Ecto neural progenitor cell (in vitro differentiated cells): ENCODE measurements around the gene CABCOCO1.

Experiments used
- DNase-seq: peaks from one replicate; pipeline ENCODE4 v3.0.0-alpha.2; 2018; ENCODE audit warnings: low spot score

The CABCOCO1 gene

DNA sequence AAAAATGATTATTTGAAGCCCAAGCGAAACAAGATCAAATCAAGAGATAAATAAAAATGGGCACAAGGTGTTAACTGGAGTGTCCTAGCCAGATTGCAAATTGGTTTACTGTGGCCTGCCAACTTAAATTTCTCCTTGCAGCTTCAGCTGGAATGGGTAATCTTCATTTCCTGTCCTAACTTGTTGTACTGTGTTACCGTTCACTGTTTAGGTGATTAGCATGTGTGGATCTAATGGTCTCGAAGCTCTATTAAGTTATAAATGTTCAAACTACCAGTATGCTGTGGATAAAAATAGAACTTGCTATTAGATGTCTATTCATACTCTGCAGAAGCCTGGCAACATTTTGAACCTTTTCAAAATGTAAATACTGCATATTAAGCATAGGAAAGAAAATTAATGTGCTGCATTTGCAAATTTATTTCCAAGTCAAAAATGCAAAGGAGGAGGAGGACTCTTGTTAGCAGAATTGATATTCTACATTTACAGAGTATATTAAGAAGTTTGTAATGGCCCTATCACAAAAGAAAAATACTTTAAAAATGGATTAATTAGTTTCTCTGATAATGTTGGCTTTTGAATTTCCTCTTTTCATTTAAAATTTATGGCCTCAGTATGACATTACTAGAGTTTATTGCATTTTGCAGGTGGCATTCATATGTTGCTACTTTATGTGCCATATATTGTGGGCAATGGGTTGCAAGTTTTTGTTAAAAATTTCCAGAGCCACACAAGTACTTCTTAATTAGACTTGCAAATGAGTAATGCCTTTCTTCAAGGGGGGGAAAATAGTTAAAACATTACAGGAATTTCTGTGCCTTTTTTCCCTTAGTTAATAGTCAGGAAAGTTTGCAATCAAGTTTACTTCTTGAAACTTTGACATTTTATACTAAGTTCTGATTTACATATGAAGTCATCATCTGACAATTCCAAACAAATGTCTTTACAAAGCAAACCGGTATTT, 92.1 kb downstream of the CABCOCO1 start:
- DNase-seq = no peak

DNA sequence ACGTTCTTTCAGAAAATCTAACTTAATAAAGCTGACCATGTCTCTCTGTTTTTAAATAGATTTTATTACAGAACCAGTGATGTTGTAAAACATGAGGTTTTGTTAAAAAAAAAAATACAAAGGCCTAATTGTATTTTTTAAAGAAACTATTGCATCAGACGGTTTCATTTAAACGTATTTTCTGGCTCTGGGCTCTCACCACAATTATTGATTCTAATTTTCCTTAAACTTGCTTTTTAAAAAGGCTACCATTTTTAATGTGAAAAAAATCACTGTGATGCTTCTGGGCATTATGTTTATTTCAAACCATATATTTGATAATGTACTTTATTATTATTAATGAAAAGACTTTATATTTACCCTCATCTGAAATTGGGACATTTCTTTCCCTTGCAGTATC, 94.3 kb downstream of the CABCOCO1 start:
- DNase-seq = no peak

DNA sequence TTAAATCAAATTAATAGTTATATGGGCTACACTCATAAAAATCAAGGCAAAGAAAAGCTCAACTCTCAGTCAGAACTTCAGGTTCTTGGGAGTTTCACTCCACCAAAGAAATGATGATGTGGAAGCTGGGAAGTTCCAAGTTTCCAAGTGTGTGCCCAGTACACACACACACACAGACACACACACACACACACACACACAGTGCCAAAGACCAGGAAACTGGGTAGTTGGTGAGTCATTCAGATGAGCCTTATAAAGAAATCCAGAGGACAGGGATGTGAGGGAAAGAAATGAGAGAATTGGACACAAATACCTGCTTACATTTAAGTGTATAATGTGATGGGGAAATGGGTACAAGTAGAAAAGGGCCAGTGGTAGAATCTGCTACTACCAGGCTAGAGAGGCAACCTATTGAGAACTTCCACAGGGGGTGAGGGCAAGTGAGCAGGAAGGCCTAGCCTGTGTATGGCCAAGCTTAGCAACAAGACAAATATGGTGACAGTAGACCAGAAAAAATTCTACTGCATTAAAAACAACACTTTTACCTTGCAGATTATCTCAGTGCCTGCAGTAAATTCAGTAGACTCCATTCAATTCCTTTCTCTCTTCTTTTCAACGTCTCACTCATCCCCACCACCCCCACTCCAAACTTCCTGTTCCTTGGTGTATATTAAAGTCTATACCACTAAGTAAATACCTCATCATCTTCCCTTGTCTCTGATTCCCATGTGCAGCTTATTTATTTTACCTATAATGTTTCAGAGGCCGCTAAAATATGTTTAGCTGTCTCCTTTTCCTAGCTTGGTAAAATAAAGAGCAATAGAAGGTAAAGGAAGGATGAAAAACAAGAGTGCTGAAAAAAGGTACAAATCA, 95.0 kb downstream of the CABCOCO1 start:
- no peak for DNase-seq

DNA sequence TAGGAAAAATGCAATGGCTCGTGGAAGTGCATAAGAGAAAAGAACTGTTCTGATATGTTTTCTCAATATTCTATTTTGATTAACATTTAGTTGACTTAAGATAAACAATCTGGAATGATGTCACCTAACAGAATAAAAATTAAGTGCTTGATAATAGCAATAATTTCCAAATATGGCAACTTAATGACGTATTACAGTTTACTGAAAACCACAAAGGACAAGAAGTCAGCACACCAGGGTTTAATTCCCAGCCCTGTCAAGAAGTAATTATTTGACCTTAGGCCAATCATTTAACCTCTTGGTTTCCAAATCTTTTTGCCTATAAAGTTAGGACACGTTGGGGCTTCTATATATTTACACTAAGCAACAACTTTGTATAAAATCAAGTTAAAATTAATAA, 95.7 kb downstream of the CABCOCO1 start:
- DNase-seq = no peak

DNA sequence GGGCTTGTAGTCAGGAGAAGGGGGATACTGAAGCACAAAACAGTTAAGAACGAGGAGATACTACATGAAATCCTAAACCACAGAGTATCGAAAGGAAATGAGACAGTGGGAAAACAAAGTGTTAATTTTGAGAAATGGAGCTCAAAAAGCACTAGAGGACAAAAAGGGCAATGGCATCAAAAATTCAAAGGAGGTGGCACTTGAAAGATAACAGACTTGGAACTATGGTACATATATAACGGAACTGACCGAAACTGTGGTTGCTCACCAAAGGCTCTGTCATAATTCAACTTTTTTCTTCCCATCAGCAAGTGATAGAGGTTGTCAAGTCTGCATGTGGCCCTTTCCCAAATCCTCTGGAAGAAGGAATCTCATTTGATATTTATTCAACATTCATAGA, 97.0 kb downstream of the CABCOCO1 start:
- DNase-seq = no peak

DNA sequence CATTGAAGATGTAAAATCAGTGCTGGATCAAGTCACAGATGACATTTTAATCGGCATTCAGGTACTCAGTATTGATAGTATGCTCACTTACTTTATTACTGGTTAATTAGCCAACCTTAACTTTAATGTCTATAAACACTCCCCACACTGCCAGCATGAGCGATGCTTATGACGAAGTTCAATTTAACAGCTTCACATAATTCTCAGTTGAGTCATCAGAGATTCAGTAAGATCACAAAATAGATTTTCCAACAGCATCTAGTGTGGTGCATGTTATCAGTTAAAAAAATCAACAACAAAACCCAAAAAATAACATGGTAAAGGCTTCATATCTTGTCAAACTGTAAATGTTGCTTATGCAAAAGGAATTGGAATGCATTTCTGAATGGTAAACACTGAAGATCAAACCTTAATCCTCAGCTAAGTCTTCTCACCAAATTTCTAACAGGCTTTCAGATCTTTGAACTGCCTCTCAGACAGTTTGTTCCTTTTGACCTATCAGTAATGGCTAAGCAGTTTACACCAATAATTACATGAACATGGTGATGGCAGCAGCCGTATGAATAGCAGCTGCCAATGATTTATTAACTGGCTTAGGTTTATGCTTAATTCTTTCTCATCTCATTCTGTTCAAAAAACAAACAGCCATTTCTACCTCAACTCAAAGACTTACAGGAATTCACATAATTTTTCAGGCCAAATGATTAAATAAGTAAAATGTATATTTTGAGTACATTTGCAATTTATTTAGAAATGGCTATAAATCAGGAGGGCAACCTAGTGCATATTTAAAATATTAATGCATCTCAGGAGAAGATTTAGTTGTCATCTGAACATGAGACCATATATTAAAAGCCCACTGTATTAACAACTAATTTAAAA, 98.5 kb downstream of the CABCOCO1 start:
- no peak for DNase-seq

DNA sequence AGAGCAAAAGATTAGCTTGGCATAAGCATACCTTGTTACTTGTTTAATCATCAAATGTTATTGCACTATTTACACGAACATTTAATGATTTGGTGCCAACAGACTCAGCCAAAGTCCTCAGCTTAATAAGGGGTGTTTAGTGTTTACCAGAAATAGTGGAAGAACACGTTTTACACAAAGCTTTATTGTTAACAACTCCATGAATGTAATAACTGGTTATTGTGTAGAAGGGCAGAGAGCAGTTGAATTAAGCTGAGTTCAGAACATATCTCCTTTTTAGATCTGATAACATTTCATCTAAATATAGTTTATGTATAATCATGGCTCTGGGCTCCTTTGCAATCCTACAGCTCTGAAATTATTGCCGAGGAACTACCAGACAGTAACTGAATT, 99.1 kb downstream of the CABCOCO1 start:
- no peak for DNase-seq

DNA sequence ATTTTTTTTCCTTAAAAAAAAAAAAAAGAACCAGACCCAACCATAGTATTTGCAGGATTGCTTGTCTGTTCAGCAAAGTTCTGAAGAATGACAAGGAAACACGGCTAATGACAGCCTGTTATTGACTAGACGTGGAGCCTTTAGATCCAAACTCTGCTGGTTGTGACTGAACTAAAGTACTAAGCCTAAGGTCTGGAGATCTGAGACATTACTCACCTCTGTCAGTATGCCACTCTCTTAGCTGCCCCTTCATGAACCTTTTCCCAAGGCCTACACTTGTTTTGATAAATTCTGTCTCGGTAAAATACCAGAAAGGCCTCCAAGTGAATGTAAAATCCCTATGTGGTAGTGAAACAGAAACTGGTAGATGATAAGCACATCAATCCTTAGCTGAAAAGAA, 101.0 kb downstream of the CABCOCO1 start:
- DNase-seq = no peak

DNA sequence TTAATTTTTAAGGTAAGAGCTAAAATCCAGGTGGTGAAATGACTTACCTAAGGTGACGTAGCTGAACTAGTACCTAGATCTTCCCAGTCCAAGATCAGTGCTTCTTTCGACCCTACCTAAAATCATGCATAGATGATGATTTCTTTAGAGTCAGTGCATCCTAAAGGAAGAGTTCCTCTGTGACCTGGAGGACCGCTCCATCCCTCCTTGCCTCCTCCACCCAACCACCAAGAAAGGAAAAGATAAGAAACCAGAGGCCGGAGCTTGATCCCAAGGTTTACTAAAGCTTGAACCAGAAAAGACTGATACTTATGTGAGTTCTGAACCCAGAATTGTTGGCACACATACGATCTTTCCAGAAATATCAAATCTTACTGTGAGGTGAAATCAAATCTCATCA, 101.8 kb downstream of the CABCOCO1 start:
- no peak for DNase-seq

DNA sequence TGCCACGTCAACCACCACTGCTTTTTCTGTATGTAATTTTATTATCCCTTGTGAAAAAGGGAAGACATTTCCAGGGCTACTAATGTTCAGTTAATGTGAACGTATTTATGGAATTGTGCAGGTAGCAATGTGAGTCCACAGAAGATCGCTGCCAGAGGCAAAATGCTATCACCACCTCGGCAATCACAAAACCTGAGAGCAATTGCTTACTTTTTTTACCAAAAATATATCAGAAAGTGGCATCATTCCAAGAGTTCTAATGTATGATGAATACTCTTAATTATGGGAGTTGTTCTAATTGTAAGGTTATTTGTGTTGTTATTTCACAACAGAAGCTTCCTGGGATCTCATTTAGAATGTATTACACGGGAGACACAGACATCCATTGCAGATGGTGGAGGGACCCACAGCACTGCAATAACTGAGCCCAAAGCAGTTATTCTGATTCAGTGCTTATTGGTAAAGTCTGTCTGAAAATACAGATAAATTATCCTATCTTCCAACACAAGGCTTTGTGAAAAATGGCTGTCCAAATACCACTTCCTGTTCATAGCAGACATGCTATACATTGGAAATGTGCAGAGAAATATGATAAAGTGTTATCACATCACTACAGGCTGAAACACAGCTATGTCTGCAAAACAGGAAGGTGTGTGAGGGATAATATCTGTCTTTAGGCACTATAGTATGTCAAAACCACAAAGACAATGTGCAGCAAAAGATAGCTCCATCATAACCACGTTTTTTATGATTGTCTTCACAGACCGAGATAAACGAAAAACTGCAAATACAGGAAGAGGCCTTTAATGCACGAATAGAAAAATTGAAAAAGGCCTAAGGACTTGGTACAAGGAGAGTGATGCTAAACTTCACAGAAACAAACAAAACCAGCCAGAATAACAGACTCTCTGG, 102.7 kb downstream of the CABCOCO1 start:
- no peak for DNase-seq

DNA sequence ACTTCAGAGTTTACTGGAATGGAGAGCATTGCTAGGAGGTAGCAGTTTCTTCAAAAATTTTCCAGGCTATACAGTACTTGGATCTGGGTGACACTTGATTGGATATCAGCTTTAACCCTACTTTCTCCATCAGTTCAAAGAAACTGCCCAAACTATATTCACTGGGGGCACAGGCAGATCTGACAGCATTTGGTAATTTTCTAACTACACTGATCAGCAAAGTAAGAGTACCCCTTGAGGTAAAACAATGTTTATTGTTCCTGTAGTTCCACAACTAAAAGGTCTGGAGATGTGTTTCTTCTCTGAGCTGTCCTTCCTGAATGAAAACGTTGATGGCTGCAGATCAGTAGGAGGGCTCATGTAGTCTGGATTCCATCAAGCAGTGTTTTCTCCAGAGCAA, 104.2 kb downstream of the CABCOCO1 start:
- DNase-seq = no peak

DNA sequence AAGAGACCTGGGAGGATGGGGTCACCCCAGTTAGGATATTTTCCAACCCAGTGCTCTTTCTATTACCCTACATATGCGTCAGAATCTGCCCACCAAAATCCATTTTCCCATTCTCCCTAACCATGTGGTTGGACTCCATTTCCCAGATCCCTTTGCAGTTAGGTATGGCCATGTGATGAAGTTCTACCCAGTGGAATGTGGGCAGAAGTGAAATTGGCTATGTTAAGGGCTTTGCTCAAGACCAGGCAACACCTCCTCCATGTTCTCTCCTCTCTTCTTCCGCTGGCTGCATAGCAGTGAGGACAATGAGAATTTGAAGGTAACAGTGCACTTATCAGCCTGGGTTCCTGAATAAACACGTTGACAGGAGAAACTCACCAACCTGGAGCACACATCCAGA, 111.3 kb downstream of the CABCOCO1 start:
- no peak for DNase-seq

DNA sequence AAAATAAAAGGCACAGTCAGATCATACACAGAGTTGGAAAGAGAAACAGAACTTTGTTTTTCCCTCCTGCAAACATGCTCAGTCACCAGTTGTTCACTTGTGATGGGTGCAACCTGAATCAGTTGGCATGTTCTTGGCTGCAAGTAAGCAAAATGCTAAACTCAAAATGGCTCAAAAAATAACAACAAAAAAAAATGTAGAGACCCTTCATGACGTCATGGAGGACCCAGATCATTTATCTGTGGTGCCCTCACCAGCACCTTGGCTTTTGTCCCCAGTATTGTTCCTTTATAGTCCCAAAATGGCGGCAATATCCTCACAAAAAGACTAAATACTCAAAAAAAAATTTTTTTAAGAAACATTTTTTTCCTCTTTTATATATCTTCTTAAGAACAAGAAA, 112.4 kb downstream of the CABCOCO1 start:
- no peak for DNase-seq

DNA sequence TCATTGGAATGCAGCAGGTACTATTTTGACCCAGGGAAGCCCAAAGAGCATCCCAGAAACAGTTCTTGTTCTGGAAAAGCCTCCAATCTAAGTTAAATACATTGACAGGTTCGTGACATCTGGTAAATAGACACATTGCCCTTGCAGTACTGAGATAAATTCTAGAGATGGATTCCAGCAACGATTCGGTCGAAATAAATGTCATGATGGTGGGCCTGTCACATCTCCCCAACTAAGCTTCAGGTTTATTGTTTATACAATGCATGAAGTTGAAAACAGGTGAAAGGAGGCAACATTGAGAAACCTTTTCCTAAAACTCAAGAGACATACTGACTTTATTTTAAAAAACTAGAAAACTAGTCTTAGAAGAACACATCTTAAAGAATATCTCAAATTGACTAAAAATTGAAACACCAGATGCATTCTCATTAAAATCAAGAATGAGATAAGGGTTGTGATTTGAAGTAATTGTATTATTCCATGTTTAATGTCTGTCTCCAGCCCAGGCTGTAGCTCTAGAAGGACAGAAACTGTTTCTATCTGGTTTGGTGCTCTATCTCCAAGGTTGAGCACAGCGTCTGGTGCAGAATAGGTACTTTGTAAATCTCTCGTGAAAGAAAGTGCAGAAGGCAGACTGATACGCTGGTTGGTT, 114.0 kb downstream of the CABCOCO1 start:
- DNase-seq = no peak

DNA sequence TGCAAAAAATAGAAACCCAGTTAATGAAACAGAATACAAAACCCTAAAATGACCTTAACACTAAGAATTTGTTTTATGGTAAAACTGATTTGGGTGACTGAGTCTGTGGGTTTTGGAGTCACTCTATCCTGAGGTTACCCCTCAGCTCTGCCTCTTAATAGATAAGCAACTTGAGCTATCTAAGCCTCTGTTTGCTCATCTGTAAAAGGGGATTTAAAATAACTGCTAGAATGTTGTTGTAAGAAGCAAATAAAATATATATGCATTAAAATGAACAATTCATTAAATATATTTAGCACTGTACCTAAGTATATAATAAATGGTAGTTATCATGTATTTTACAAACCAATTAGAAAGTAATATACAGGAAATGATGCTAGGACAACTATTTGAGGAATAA, 115.4 kb downstream of the CABCOCO1 start:
- no peak for DNase-seq

DNA sequence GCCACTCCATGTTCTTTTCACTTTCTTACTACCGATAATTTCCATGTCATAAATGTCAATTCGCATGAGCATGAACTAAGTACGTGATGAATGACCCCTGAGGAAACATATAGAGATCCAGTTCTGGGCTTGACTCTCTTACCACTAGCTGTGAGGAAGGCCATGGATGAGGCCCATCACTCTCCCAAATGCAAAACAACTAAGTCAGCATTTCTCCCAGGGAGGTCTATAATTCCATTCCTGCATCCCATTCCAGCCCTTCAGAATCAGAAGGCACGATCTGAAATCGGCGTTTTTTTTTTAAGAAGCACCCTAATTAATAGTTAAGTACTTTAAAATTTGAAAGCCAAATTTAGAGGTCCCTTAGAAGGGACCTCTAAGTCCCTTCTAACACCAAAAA, 116.5 kb downstream of the CABCOCO1 start:
- no peak for DNase-seq

DNA sequence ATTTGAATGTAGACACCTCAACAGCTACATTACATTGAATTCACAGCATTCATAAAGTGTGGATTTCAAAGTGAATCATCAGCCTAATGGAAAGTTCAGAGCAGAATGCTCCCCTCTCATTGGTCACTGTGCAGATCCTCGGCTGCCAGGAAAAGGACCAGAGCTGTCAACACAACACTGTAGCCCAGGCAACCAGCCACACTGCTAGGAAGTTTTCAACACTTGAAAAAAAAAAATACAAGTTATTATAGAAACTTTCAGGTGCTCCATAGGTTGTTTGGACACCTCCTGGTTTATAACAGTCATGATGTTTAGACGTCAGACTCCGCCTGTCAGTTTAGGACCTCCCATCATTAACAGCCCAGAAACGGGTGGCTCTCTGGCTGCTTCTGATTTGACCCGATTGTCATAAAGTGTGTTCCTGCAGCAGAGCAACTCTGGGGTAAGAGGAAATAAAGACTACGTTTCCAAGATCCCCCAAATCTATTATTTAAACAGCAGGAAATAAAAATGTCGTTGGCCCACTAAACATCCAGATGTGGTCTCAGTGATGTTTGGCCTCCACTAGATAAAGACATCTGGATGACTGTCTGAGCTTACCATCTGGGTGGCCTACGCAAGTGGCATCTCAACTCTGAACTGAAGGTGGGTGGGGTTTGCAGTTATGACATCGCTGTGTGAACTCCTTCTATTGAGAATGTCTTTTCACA, 117.4 kb downstream of the CABCOCO1 start:
- no peak for DNase-seq

DNA sequence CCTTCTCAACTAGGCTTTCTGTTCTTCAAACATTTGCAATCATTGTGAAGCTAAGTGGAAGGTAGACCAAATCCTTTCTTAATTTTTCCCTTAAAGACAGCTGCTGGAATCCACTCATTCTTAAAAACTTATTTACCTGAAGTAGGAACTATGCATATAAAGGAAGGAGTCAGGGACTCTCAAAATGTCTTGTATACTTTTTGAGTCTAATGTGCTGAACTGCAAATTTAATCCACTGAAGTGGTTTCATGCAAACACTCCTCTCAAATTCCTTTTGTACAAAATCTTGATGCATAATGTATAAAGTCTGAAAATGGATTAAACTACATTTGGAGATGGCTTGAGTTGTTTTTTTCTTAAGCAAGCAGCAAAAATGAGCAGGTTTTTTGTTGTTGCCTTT, 118.0 kb downstream of the CABCOCO1 start:
- DNase-seq = no peak

DNA sequence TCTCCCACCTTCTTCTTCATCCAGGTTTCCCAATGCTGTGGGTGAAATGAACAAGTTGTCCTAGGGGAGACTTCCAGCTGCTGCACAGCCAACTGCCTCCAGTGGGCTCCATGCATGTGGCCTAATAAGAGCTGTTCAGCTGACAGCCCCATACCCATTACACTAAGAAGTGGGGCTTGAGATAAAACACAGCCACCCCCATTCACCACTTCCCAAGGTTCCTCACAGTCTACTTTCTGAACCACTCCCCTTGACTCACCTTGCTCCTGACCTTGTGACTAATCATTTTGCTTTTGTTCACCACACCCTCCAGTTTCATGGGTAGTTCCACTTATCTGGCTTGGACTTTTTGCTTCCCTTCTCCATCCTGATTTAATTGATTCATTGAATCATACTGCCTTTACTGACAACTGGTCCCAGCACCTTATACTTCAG, 119.3 kb downstream of the CABCOCO1 start:
- no peak for DNase-seq
